AG08396 (cell line): ENCODE results near the gene ARID5A.

Source experiments
- DNase-seq: peaks from one replicate; pipeline ENCODE4 v3.0.0; 2012; ENCODE audit warnings: low spot score, mixed read lengths

The ARID5A gene

DNA sequence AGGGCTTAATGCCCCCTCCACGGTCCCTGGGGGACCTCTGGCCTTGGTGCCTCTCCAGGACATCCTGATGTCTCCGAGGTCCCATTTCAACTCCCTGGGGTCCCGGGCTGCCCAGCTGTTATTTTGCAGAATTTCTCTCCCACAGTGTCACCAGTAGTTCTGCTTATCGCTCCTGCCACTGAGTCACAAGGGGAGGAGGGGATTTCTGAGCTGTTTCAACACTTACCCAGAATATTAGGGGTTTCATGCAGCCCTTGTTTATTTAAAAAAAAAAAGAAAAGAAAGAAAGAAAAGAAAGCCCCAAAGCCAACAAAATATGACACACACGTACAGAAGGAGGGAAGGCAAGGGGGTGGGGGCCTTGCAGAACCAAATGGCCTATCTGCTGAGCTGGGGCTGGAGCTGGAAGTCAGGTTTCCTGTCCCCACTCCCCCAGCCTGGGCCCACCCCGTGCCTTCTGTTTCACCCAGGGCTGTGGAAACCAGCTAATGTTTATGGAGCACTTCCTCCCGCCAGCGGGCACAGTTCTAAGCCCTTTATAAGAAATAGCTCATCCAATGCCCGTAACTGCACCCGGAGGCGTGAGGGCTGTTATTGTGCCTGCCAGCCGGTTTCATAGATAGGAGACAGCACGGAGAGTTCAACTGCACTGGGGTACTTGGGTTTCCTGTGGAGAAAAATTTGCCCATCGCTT, 8.4 kb upstream of the ARID5A start:
- no peak for DNase-seq

DNA sequence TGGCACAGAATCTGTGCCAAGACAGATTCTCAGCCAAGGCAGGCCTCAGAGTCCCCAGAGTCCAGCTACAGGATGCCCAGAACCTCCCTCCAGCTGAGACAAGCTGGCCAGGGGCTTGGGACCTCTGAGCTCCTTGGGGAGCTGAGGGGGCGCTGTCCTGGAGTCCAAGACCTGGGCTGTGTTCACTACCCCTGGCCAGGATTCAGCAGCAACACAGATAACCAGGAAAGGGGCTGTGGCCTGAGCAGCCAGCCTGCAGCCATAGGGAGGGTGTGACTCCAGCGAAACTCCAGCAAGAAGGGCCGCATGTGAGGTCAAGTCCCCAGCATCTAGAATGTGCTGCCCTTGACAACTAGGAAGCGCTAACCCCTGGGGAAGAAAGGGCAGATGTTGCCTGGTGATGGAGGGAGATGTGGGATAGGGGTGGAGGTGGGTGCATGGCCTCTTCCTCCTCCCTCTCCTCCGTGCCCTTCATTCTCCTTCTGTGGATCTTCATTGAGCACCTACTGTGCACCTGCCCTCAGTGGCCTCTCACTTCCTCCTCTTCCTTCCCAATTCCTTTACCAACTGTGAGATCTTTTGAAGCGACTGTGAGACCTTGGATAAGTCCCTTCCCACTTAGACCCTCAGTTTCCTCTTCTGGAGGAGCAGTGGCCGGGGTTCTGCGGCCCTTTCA, 7.7 kb upstream of the ARID5A start:
- DNase-seq = no peak

DNA sequence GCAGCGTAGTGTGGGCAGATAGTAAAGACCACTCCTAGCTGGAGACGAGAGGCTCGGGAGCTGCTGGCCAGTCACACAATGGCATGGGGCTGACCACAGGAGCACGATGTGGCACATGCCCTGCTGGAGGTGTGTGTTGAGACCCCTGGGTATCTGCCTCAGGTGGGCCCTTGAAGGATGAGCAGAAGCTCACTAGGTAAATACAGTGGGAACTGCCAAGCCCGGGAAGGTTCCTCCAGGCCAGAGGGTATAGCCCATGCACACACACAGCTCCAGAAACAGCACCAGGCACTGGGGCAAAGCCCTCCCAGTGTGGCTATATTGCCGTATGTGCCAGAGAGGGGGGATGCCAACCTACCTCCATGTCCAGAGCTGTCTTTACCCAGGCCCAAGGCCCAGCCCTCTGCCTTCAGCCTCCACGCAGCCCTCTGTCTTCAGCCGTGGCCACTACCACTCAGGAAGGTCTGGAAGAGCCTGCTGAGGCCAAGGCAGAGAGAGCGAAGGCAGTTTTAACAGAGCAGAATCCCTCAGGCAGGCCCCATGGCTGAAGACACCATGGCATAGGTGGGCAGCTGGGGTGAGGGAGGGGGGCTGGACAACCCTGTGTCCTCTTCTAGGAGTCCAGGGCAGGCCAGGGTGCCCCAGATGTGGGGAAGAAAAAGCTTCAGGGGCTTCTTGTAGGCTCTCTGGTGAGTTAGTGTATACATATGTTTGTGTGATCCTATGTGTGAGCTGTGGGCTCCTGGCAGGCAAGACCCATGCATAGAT, 7.0 kb upstream of the ARID5A start:
- no peak for DNase-seq

DNA sequence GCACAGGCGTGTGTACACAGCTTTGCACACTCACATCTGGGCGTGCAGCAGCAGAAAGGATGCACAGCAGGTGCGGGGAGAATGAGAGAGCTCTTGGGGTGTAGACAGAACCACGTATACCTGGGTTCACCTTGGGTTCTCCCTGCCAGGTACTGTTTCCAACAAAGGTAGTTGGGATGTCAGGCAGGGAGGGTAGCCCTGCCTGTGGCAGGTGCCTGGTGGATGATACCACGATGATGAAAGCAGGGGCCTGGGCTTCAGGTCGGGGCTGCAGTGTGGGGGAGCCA, 6.5 kb upstream of the ARID5A start:
- DNase-seq = no peak

DNA sequence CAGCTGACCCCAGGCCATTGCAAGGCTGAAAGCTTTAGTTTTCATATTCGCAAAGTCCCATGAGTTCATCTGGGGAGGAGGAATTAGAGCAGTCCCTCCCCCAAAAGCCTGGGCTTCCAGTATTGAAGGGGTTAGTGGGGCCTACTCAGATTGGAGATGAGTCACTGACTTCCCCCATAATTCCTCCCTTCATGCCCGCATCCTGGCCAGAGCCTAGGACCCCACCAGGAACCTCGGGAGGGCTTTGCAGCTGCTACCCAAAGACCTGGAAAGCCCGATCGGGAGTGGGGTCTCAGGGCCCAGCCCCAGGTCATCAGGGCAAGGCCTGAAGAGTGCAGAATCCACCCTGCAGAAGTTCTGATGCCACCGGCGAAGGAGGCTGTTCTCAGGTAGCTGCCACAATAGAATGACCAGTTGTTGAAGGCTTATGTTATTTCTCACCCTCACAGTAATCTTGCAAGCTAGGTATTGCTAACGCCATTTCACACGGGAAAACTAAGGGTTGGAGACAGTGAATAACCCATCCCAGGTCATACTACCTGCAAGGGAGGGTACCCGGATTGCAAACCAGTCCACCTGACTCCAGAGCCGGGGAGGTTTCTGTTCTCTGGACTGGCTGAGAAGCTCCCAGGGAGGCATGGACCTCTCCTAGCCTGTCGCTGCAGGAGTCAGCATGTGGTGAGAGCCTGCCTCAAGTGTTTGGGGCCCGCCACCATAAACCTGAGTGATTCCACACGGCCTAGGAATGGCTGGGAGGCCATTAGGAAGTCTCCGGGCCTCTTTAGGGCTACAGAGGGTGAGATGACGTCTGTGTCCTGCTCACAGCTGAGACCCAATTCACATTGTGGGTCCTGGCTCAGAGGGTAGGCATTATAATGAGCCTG, 5.8 kb upstream of the ARID5A start:
- DNase-seq = no peak

DNA sequence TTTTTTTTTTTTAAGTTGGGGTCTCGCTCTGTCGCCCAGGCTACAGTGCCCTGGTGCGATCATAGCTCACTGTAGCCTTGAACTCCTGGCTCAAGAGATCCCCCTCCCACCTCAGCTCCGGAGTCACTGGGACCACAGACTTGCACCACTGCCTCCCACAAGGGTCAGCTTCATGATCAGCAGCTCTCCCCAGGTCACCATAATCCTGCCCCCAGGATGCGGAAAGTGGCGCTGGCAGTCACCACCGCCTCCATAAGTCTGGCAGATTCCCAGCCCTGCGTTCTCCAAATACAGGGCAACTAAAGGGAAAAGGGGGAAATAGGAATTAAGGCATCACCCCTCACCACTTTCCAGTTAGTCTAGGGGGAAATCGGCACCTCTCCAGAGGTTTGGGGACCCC, 5.2 kb upstream of the ARID5A start:
- DNase-seq = no peak

DNA sequence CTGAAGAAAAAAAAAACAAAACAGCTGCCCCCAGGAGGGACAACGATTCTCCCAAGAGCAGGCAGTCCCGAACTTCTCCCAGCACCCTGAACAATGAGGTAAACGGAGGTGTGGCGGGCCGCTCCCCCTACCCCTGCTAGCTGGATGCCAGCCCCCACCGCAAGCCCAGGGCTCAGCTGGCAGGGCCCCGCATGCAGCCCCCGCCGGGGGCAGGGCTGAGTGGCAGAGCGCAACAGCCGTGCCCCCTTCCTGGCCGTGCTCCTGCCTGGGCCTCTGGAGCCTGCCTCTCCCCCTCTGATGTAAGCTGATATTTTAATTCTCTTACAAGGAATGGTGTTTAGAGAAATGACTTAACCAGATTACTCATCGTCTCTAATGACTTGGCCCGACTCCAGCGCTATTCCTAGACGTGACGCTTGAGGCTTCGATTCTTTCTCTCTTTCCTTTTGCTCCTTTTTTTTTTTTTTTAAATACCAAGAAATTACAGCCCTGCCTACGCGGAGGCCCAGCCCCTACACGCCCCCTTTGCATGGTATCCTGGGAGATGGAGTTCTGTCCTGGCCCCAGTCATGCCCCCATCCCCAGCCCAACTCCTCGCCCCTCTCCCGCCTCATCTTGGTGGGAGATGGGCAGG, 4.6 kb upstream of the ARID5A start:
- peak; percentile 94 for DNase-seq

DNA sequence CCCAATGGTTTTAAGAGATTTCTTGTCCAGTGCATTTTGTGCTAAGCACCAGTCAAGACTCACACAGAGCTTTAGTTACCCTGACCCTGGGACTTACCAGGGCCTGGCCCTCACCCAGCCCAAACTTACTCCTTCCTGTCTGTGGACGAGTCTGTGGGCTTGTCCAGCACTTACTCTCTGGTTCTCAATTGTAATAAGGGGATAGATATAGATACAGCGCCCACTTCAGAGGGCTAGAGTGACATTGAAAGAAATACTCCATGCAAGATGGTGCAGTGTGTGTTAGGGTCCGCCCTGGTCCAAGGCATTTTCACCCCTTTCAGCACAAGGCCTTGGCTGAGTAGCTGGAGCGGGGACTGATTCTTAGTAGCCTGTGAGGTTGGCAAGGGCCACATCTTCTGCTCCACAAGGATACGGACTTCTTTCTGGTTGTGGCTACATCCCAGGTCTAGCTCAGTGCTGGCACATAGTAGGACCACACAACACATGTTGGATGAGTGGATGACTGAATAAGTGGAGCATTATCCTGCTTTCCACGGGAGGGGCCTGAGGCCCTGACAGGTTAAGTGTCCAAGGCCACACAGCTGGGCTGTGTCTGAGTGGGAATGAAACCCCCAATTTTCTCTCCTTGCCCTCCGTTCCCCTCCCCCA, 3.8 kb upstream of the ARID5A start:
- DNase-seq = no peak

DNA sequence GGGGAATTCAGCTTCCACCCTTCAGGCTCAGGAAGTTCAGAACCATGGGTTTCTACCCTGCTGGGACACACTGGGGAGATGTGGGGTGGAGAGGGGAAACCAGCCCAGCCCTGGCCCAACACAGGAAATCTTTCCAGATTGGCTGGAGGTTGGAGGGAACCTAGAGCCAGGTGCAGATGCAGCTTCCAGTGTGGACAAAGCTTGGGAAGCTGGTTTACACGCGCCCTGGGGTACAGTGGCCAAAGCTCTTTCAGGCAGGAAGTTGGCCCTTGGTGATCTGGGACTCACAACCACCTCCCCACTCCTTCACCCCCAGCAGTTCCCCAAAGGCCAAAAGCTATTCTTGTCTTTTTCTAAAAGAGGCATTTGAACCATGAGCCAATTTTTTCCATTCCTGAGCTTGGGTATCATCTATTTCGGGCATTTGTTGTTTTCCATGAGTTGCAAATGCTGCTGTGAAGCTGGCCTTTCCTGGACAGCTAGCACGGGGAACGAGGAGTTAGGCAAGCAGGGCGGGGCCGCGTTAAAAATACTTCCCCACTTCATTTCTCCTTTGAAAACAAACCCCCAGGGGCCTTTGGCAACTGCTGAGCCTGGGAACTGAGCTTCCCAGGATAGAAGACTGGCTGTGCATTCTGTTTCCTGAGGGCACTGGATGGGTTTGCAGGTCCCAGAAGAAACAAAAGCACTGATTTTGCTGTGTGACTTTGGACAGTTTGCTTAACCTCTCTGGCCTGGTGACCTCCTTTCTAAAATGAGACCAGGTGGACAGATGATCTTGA, 3.1 kb upstream of the ARID5A start:
- DNase-seq = peak; percentile 78

DNA sequence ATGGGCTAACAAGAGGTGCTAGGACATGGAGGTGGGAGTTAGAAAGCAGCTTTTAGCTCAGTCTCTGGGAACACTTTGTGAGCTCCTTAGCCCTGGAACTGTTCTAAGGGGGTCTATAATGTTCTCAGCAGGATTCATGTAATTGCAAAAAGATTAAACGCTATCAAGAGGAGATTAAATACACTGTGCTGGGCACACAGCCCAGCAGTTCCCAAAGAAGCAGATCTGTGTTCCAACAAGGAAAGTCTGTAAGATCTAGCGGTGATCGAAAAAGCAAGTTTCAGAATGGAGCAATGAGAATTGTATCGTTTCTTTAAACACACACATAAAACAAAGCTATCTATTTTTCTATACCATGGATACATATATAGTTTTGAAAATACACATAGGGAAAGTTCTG, 2.4 kb upstream of the ARID5A start:
- no peak for DNase-seq

DNA sequence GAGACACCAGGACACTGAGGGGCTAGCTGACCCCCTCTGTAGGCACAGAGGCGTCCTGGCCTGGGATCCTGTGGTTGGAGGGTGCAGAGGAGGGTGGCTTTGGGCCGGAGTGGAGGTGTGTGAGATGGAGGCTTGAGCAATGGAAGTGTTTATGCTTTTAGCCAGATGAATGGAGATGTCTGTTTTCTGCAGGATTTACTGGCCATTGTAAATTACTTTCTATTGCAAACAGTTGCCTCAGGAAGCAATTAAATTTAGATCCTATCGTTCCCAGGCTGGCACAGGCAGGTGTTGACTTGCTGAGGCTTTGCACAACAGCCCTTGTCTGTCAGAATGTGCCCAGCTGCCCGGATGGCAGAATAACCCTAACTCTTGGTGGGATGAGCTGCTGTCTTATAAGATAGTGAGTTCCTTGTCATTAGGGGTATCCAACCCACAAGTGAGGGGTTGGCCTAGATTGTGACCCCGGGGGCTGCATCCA, 1.8 kb upstream of the ARID5A start:
- no peak for DNase-seq

DNA sequence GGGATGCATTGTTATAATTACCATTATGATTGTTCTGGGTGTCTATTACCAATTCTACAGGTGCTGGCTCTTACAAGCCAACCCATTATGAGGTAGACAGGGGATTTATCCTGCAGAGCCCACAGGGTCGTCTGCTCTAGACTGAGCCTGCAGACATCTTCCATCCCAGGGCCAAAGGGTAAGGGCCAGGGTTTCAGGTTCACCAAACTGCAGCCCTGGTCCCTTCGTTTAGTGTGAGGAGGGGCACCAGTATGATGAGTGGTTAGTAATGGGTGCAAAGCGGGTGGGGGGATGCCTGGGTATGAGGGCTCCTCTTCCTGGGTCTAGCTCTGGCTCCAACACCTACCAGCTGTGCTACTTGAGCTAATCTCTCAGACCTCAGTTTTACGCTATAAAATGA, 1.2 kb upstream of the ARID5A start:
- no peak for DNase-seq

DNA sequence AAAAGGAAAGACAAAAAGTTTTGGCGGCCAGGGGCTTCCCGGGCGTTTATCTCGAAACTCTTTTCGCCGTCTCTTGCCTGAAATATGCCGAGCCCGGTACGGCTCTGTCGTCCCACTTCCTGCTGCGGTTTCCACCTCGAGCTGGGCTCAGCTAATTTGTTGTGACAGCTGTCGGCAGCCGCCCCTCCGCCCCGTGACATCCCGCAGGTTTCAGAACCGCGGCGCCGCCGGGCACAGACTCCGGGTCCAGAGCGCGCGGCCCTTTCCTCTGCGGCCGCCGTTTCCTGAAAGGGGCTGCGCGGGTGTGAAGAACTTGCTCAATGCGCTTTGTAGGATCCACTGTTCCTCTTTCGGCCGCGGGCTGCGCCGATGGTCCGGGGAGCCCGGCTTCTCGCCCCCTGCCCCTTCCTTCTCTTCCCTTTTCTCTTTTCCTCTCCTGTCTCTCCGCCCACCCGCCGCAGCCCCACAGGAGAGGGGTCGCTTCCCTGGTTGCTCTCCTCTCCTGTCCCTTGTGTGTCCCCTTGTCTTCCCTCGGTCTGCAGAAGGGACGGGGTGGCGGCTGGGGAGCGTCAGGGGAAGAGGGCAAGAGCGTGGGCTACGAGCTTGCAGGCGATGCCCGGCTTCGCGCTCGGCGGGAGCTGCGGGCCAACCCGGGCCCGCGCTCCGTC, 648 bp downstream of the ARID5A start:
- DNase-seq = peak; percentile 49

DNA sequence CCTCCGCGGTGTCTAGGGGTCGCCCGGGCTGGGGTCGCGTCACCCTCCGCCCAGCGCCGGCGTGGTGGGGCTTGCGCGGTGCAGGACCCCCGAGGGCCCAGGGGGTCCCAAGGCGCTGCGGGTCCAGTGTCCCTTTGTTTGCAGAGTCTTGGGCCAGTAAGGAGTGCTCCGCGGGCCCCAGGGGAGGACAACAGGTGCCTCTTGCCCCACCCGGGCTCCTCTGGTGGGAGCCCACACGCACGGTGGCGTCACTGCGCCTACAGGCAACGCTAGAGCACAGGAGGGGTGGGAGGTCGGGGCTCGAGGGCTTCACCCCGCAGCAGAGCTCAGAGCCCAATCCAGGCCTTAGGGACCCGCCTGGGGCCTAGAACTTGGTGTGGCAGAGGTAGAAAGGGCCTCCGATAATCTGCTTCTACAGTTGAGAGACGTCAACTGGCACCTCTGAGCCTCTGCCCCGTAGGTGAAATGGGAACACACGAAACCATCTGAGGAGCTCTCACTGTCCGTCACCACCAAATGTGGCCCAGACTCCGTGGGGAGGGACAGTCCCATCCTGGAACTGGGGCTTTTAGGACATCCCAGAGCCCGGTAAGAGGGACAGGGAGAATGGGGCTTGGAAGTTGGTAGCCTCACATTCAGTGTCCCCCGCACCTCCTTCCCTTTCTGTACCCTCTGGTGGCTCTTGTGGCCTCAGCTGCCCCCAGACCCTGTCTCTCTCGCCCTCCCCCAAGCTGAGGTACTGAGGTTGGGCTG, 1.4 kb downstream of the ARID5A start:
- no peak for DNase-seq

DNA sequence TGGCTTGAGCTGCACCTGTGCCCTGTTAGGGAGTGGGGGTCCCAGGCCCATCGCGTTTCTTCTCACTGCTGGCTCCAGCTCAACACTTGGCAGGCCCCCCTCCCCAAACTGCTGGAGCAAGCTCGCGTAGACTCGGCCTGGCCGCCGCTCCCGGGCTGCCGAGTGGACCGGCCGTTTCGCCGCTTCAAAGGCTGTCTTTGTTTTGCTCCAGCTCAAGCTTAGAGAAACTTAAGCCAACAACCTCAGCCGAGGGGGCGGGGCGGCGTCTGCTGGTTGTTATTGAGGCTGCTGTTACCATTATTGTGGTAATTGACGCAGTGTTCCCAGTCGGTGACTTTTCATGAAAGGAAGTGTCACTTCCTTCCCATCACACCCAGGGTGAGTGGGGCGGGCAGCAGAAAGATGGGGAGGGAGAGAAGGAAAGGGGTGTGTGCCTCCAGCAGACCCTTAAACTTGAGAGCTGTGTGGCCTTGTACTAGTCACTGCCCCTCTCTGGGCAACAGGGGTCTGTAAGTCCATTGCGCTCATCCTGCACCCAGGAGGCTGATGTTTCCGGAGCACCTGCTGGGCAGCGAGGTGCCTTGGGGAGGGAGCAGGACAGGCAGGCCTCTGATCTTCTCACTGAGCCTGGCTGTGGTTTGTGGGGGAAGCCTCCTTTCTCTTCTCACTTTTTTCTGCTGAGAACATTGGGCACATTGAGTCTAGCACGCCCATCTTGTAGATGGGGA, 2.1 kb downstream of the ARID5A start:
- DNase-seq = no peak

DNA sequence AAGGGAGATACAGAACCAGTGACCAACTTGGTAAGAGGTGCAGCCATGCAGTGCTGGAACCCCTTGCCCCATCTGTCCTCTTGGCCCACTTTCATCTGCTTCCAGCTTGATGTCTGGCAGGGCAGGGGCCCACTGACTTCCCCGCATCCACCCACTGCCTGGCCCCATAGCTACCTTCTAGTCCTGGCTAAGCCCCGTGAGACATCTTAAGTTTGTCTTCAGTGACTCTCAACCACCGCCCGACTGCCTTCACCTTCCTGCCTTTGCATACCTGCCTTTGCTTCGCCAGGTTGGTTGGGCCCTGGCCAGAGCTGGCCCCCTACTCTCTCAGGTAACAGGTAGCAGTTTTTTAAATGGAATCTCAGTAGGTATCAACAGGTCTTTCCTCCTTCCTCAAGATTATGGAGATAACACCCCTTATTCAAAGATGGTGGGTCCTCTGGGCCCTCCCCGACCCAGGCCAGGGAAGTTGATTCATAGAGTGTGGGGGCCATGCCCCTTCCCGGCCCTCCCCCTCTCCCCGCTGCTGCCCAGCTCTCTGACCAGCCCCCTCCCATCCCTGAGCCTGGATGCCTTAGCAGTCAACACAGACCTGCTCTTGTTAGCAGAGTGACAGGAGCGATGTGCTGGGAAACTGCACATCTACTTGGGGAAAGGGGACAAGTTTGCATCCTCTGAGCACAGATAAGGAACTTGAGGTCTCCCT, 2.8 kb downstream of the ARID5A start:
- DNase-seq = no peak

DNA sequence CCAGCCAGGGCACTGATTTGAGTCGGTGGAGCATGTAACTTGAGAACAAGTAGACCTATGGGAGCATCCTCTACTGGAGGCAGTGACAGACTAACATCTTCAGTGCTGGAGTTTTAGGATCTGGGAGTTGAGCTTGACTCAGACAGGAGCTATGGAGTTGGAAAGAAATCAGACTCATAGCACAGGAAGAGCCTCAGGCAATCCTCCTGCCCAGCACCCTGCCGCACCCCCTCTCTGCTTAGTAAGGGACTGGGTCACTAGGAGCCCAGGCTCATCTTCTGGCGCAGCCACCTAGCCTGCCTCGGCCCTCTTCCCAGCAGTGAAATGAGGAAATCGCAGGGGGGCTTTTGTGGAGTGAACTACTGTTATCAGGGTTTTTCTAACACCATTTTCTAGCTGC, 3.6 kb downstream of the ARID5A start:
- no peak for DNase-seq
